Left lobe of liver (tissue), 2 donors: ENCODE results near the gene TTLL8. TPM values are rescaled to one million over a fixed set of nuclear protein-coding genes. Genes with fewer than 3 reads are reported as not detected.

Experiments used
- ATAC-seq: fragments of 200-7000 bp; cut with Tn5 transposase; one replicate; pipeline ENCODE4 v1.9.1; 2020; ENCODE audit warnings: mild to moderate bottlenecking, moderate library complexity
- DNase-seq: peaks from one replicate; pipeline ENCODE4 v3.0.0-alpha.2; 2020; ENCODE audit warnings: low spot score
- total RNA-seq: library from RNA; stranded (reverse); gene quantifications from one replicate; pipeline ENCODE4 v1.2.1, GENCODE V29; 2021
- donor health status: DM: no; HTN: no; CAD: no; lungs with moderate emphysema.
- donor health status: DM: no; HTN: yes; CAD: no.

The TTLL8 gene
- total RNA-seq, 1 donor from 2014 or later = not detected

- no peak for ATAC-seq
- no peak for DNase-seq
Observed at GRCh38 chr22:50008151-50009040, 49.7 kb downstream of the TTLL8 start.

DNA sequence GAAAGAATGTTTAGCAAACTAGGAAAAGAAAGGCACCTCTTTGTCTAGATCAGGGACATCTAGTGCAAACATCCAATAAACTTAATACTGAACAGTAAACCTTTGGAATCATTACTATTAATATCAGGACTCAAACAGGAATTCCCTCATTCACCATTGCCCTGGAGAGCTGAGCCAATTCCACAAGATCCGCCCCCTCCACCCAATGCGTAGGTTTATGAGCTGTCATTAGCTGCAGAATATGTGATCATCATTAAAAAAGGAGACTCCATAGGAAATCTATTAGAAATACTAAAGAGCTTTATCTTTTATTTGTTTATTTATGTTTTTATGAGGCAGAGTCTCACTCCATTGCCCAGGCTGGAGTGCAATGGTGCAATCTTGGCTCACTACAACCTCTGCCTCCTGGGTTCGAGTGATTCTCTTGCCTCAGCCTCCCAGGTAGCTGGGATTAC lies 51.0 kb downstream of the TTLL8 start:
- DNase-seq (no peak), ATAC-seq (no peak)

- ATAC-seq (no peak), DNase-seq (no peak)
Observed at GRCh38 chr22:50004918-50005317, 53.2 kb downstream of the TTLL8 start.

DNA sequence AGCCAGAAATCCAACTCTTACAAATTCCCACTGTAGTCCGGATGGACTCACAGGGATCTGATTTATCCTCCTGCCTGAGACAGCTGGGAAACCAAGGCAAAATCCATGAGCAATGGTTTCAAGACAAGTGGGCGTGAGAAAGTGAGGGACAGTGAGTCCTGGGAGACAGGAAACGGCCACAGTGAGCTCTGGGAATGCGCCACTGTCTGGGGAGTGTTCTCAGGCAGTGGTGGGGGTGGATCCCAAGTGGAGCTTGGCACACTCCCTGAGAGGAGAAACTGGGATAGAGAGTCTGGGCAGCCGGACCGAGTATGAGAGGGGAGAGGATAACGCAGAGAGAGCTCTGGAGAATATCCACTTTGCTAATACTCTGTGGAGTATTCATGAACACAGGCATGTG lies 55.3 kb downstream of the TTLL8 start:
- no peak for ATAC-seq
- DNase-seq = no peak

GRCh38 chr22:50001388-50002231 lies 56.5 kb downstream of the TTLL8 start:
- peak; percentile 21 for DNase-seq
- ATAC-seq = no peak

DNA sequence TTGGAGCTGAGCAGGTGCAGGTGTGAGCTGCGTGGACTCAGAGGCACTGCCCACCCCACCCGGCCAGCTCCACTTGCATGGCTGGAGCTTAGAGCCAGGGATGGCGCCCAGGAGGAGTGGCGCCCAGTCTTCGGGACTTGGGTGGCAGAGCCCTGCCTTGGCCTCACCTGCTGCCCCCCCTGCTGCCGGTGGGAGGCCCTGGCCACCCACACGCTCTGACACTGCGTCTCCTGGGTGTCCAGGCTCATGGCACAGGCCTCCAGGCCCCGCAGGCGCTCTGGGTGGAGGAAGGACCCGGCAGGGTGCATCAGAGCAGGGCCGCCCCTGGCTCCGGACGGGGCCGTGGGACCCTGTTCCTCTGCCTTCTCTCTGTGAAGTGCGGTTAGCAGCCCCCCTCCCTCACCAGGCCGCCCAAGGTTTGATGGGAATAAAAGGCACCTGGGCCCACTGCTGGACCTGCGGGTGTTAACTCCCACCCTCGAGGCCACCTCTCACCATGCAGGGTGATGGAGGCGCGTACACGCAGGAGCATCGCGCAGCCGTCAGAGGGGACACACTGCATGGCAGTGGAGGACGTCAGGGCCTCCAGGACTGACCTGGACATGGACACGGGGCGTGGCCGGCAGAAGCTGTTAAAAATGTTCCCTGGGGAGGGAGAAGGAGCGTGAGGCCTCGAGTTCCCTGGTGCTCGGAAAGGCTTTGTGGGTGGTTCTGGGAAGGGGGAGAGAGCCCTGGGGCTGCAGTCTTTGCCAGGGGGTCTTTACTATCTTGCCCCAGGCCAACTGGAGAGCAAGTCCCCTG lies 57.3 kb downstream of the TTLL8 start:
- DNase-seq = no peak
- no peak for ATAC-seq

- DNase-seq (no peak), ATAC-seq (no peak)
Observed at GRCh38 chr22:49999946-50000586, 58.0 kb downstream of the TTLL8 start.

DNA sequence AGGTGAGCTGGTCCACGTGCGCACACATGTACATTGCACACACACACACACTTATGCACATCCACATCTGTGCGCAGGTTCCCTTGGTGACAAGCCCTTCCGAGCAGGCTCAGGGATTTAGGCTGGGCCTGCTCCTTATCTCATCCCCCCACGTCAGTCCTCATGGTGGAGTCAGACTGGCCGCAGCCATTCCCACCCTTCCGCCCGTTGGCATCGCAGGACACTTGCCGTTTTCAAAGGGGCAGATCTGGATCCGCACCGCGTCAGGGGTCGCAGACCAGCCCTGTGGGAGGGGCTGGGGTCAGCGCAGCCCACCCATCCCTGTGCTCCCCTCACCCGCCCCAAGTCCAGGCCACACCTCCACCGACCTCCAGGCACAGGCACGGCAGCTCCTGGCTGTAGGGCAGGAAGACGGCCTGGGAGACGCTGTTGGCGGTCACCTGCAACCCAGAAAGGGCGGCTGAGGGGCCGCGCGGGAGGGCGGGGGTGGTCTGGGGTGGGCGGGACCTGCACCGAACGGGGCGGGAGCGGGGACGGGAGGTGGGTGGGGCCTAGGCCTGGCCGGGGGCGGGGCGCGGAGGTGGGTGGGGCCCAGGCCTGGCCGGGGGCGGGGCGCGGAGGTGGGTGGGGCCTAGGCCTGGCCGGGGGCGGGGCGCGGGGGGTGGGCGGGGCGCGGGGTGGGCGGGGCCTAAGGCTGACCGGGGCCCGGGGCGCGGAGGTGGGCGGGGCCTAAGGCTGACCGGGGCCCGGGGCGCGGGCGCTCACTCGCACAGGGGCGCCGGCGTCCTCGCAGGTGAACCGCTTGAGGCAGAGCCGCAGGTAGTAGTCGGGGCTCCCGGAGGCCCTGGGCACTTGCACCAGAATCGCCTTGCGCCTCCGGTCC lies 58.8 kb downstream of the TTLL8 start:
- peak; percentile 43 for DNase-seq
- ATAC-seq = peak; percentile 24

DNA sequence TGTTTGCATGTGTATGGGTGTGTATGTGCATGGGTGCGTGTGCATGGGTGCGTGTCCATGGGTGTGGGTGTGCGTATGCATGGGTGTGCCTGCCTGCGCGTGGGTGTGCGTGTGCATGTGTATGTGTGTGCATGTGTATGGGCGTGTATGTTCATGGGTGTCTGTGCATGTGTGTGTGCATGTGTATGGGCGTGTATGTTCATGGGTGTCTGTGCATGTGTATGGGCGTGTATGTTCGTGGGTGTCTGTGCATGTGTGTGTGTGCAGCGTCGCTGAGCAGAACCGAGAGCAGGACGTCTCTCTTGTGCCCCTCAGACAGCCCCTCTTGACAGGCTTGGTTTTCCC lies 59.4 kb downstream of the TTLL8 start:
- no peak for ATAC-seq
- DNase-seq = peak; percentile 33

- DNase-seq = peak; percentile 38
- no peak for ATAC-seq
Observed at GRCh38 chr22:49997932-49998717, 60.0 kb downstream of the TTLL8 start.

DNA sequence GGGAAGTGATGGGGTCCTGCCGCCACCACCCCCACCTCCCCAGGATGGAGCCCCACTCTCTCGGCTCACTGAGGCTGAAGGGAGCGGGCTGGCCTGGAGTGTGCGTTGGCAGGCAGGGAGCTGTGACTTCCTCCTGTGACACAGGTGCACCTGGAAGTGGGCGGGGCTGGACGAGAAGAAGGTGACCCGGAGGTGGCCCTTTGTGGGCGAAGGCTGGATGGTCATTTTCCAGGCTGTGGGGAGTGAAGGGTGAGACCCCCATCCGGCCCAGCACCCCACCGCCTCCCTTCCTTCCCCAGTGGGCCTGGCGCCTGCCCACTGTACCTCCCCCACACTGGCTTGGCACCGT lies 60.9 kb downstream of the TTLL8 start:
- DNase-seq (no peak), ATAC-seq (no peak)

DNA sequence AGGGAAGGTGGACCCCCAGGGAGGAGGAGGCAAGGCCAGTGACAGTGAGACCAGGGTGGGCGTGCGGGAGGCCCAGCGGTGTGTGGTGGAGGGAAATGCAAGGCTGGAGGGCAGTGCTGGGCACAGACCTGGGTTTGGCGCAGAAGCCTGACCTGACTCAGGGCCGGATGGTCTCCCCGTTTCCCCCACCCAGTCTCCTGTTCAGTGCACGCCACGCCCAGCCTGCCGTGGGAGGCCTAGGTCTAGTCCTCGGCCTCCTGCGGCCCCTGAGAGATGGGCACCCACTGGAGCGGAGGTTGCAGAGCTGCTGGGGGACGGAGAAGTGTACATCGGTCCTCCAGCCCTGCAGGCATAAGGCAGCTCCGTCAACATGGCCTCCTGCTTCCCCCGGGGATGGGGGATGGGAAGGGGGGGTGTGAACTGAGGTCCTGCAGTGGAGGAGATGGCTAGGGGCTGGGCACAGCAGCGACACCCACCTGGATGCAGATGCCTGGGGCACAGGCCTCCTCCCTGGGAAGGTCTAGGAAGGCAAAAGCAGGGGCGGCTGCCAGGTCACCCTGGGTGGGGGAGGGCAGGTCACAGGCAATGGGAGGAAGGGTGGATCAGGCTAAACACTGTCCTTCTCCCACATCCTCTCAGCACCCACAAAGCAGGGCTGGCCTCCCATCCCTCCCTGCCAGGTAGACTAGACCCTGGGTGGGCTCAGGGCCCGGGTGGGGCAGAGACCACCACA lies 61.4 kb downstream of the TTLL8 start:
- DNase-seq (peak; percentile 43), ATAC-seq (no peak)

GRCh38 chr22:49996119-49996517 lies 62.0 kb downstream of the TTLL8 start:
- DNase-seq (peak; percentile 41), ATAC-seq (peak; percentile 15)

DNA sequence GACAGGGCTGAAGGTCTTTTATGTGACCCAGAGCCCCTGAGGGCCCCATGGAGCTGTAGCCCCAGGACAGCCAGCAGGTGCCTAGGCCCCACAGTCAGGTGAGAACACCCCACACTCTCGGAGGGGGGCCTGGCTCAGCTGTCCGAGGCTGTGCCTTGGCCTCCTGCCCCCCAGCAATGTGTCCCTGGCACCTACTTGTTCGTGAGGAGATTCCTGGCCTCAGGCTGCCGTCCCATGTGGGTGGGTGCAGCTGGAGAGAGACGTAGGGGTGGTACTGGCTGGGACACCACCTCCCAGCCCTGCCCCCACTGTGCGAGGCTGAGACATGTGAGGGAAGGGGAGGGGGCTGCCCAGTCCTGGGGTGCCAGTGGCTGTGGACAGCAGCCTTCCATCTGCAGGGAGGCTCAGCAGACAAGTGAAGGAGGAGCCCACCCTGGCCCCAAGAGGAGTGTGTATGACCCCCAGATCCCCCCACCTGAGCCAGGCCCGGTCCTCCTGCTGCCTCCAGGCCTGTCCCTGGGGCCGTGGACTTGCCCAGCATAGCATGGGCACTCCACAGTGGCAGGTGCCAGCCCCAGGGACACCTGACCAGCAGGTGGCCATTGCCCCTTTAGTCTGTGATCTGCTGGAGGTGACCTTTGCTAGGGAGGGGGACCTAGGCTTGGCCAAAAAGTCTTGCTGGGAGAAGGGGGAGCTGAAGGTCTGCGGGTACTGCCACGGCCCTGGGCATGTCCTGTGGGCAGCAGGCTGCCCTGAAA lies 62.6 kb downstream of the TTLL8 start:
- DNase-seq (peak; percentile 40), ATAC-seq (no peak)

DNA sequence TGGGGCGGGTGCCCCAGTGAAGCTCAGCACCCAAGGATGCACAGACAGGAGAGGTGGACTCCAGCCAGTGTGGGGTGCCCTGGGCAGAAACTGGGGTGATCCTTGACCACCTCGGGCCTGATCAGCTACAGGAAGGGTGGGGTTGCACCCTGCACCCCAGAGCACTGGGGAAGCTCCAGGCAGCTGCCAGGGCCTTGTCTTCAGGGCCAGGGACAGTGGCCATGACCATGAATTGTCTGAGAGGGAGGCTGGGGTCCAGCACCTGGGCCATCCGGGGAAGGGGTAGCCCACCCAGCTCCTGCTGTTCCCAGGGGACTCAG lies 63.1 kb downstream of the TTLL8 start:
- no peak for DNase-seq
- no peak for ATAC-seq

GRCh38 chr22:49994361-49995040 lies 63.6 kb downstream of the TTLL8 start:
- ATAC-seq (no peak), DNase-seq (peak; percentile 41)
